GM23338 (cell line): ENCODE results near the gene ST8SIA1. TPM values are rescaled to one million over a fixed set of nuclear protein-coding genes. Genes with fewer than 3 reads are reported as not detected.
A peak's percentile ranks its signal among the peaks of the same experiment; 100 is the strongest.

ENCODE experiments used
- ATAC-seq: fragments of 200-7000 bp; cut with Tn5 transposase; 3 replicates; pipeline ENCODE4 v1.9.1; 2020
- DNase-seq: peaks from one replicate; pipeline ENCODE4 v3.0.0-alpha.2; 2015; ENCODE audit warnings: low spot score
- H2AFZ ChIP-seq: fragments of 200-600 bp; sonication (generic); 2 replicates; pipeline ENCODE4 v1.8.0; 2016; ENCODE audit warnings: antibody characterized with exemption, mild to moderate bottlenecking, moderate library complexity
- H3F3A ChIP-seq: fragments of 200-600 bp; sonication (generic); replicated peaks from 2 replicates; pipeline ENCODE4 v1.8.0; 2017; ENCODE audit warnings: antibody characterized with exemption, mixed run types, low read depth
- H3K27ac ChIP-seq: fragments of 200-600 bp; sonication (generic); 2 replicates; pipeline ENCODE4 v1.6.1; 2016; ENCODE audit warnings: low read depth
- H3K27me3 ChIP-seq: fragments of 200-600 bp; sonication (generic); 2 replicates; pipeline ENCODE4 v1.8.0; 2016; ENCODE audit warnings: mild to moderate bottlenecking, mixed run types, moderate library complexity; ENCODE audit not compliant: insufficient read depth
- H3K36me3 ChIP-seq: fragments of 200-600 bp; sonication (generic); 2 replicates; pipeline ENCODE4 v1.8.0; 2016; ENCODE audit warnings: mild to moderate bottlenecking; ENCODE audit not compliant: insufficient read depth
- H3K4me1 ChIP-seq: fragments of 200-600 bp; sonication (generic); 2 replicates; pipeline ENCODE4 v1.8.0; 2016; ENCODE audit warnings: mild to moderate bottlenecking, moderate library complexity; ENCODE audit not compliant: insufficient read depth
- H3K4me2 ChIP-seq: fragments of 200-600 bp; sonication (generic); 2 replicates; pipeline ENCODE4 v1.7.1; 2017; ENCODE audit warnings: mixed run types
- H3K4me3 ChIP-seq: fragments of 200-600 bp; sonication (generic); 2 replicates; pipeline ENCODE4 v1.6.1; 2016; ENCODE audit warnings: mixed run types
- H3K79me2 ChIP-seq: fragments of 200-600 bp; sonication (generic); replicated peaks from 2 replicates; pipeline ENCODE4 v1.8.0; 2017; ENCODE audit warnings: mild to moderate bottlenecking; ENCODE audit not compliant: insufficient read depth
- H3K9me2 ChIP-seq: fragments of 200-600 bp; sonication (generic); 2 replicates; pipeline ENCODE4 v1.8.0; 2017; ENCODE audit not compliant: insufficient read depth
- H4K20me1 ChIP-seq: fragments of 200-600 bp; sonication (generic); replicated peaks from 2 replicates; pipeline ENCODE4 v1.8.0; 2017; ENCODE audit warnings: mild to moderate bottlenecking; ENCODE audit not compliant: insufficient read depth
- H3K27ac Mint-ChIP-seq: 2 replicates; pipeline ENCODE4 v1.8.0; 2020; ENCODE audit warnings: inconsistent platforms, mild to moderate bottlenecking, moderate library complexity, mixed read lengths
- H3K27me3 Mint-ChIP-seq: 3 replicates; pipeline ENCODE4 v1.8.0; 2022; ENCODE audit warnings: low read depth, mild to moderate bottlenecking, moderate library complexity, mixed read lengths, inconsistent platforms; ENCODE audit not compliant: insufficient read depth, poor library complexity
- H3K36me3 Mint-ChIP-seq: 3 replicates; pipeline ENCODE4 v1.8.0; 2021; ENCODE audit warnings: low read depth, mild to moderate bottlenecking, inconsistent platforms, moderate library complexity, mixed read lengths
- H3K4me1 Mint-ChIP-seq: 3 replicates; pipeline ENCODE4 v1.8.0; 2020; ENCODE audit warnings: mild to moderate bottlenecking, inconsistent platforms, mixed read lengths
- H3K4me3 Mint-ChIP-seq: 3 replicates; pipeline ENCODE4 v1.8.0; 2021; ENCODE audit warnings: moderate library complexity, mild to moderate bottlenecking, inconsistent platforms, mixed read lengths
- H3K9me3 Mint-ChIP-seq: 3 replicates; pipeline ENCODE4 v1.8.0; 2020; ENCODE audit warnings: moderate library complexity, mild to moderate bottlenecking, inconsistent platforms, mixed read lengths
- CREB1 ChIP-seq: fragments of 250-450 bp; sonication (Bioruptor Pico); IDR thresholded peaks from 2 replicates; pipeline ENCODE4 v1.5.0; 2020; ENCODE audit warnings: low read depth, mild to moderate bottlenecking, moderate library complexity
- CTCF ChIP-seq, 2 experiments: fragments of 200-600 bp in 1 of 2; sonication (generic) in 1 of 2; conservative IDR thresholded peaks; 2 replicates each; pipeline versions ENCODE4 v1.5.1 to v1.6.1; 2016 to 2017; ENCODE audit warnings: antibody characterized with exemption in 2 of 2, low read depth in 2 of 2, mild to moderate bottlenecking in 2 of 2, moderate library complexity in 1 of 2
- ETS1 ChIP-seq: IDR thresholded peaks from 2 replicates; pipeline ENCODE4 v1.6.1; 2016; ENCODE audit warnings: antibody characterized with exemption
- EZH2 ChIP-seq: fragments of 200-600 bp; sonication (generic); IDR thresholded peaks from one replicate; pipeline ENCODE4 v1.8.0; 2017; ENCODE audit warnings: antibody characterized with exemption, mild to moderate bottlenecking, low read depth; ENCODE audit not compliant: unreplicated experiment
- EZH2phosphoT487 ChIP-seq: fragments of 200-600 bp; sonication (generic); IDR thresholded peaks from one replicate; pipeline ENCODE4 v1.8.1; 2018; ENCODE audit warnings: antibody characterized with exemption; ENCODE audit not compliant: unreplicated experiment
- JUNB ChIP-seq: IDR thresholded peaks from one replicate; pipeline ENCODE4 v1.6.1; 2016; ENCODE audit warnings: antibody characterized with exemption; ENCODE audit not compliant: unreplicated experiment
- NANOG ChIP-seq: IDR thresholded peaks from 2 replicates; pipeline ENCODE4 v1.6.1; 2016; ENCODE audit warnings: antibody characterized with exemption, borderline replicate concordance
- POLR2AphosphoS5 ChIP-seq: IDR thresholded peaks from 2 replicates; pipeline ENCODE4 v1.6.1; 2016; ENCODE audit warnings: antibody characterized with exemption, low read depth
- REST ChIP-seq: IDR thresholded peaks from one replicate; pipeline ENCODE4 v1.6.1; 2018; ENCODE audit warnings: antibody characterized with exemption; ENCODE audit not compliant: unreplicated experiment
- STAT1 ChIP-seq: IDR thresholded peaks from one replicate; pipeline ENCODE4 v1.6.1; 2016; ENCODE audit warnings: antibody characterized with exemption; ENCODE audit not compliant: unreplicated experiment
- ZNF114 ChIP-seq: fragments of 250-450 bp; sonication (Bioruptor Pico); IDR thresholded peaks from 2 replicates; pipeline ENCODE4 v1.5.0; 2020; ENCODE audit warnings: mild to moderate bottlenecking, moderate library complexity
- ZNF331 ChIP-seq: fragments of 250-450 bp; sonication (Bioruptor Pico); IDR thresholded peaks from 2 replicates; pipeline ENCODE4 v1.5.0; 2020; ENCODE audit warnings: low read depth, mild to moderate bottlenecking, moderate library complexity
- ZNF462 ChIP-seq: fragments of 250-450 bp; sonication (Bioruptor Pico); IDR thresholded peaks from 2 replicates; pipeline ENCODE4 v1.5.0; 2020; ENCODE audit warnings: mild to moderate bottlenecking, moderate library complexity
- polyA plus RNA-seq: library from polyadenylated mRNA; unstranded; fragments of >200 nt; fragmentation: Nextera tagmentation; extraction: Ambion mirVana; gene quantifications from 2 replicates; pipeline ENCODE4 v1.2.1, GENCODE V29; 2016
- total RNA-seq: library from RNA; depleted of rRNA; stranded (reverse); fragments of >200 nt; shearing (Covaris generic); gene quantifications from 2 replicates; pipeline ENCODE4 v1.2.3, GENCODE V29; 2014

Gene ST8SIA1
- total and polyA plus RNA-seq, 2 experiments from 2014 or later, result 2.5 to 5.1 TPM

GRCh38 chr12:22321018-22321605, 13.4 kb downstream of the ST8SIA1 start:
- Mint-ChIP-seq H3K36me3 (peaks cover 3% of the 10 kb centered on the region; the same call in 1 of the 3 replicates), H3K4me1 (peaks cover 17% of the 10 kb centered on the region)

More at GRCh38 chr12:22321018-22321605, 13.4 kb downstream of the ST8SIA1 start:
- peak overlapping the region; percentile 11; the same call in 1 of the 2 replicates for H3K27ac Mint-ChIP-seq
- peak; percentile 85 for ATAC-seq
- H3K4me1 ChIP-seq, result peaks cover 10% of the 10 kb centered on the region
- H3K4me2 ChIP-seq, result peak overlapping the region; percentile 61
- no peaks in the 10 kb centered on the region for H3F3A ChIP-seq
- H3K27me3 ChIP-seq, result no peaks in the 10 kb centered on the region
- no peaks in the 10 kb centered on the region for H3K9me3 Mint-ChIP-seq
- H3K9me2 ChIP-seq, result no peaks in the 10 kb centered on the region
- no peak overlapping the region for H3K4me3 Mint-ChIP-seq
- no peaks in the 10 kb centered on the region for H3K27me3 Mint-ChIP-seq
- TF ChIP-seq ETS1 (no peak), NANOG (no peak), CREB1 (CRISPR knock-in tag) (no peak), JUNB (no peak), ZNF331 (no peak), EZH2 (no peak), STAT1 (no peak), EZH2phosphoT487 (no peak), CTCF (conservative IDR thresholded peaks at IDR 0.05; ENCODE audit: low read depth in 2 of 2) (no peak), POLR2AphosphoS5 (no peak), ZNF114 (CRISPR knock-in tag) (no peak), REST (no peak), ZNF462 (CRISPR knock-in tag) (no peak)
- H3K27ac ChIP-seq, result no peak overlapping the region
- H4K20me1 ChIP-seq, result 0 out of 2 replicates have a peak, but pooled peaks cover 3% of the 10 kb centered on the region
- DNase-seq, result peak; percentile 30
- H3K4me3 ChIP-seq, result no peak overlapping the region
- H3K36me3 ChIP-seq, result no peaks in the 10 kb centered on the region
- H3K79me2 ChIP-seq, result no peaks in the 10 kb centered on the region
- peak overlapping the region; percentile 63; the same call in 1 of the 2 replicates for H2AFZ ChIP-seq
